Measurements from ENCODE around the gene DOCK6. TPM values are rescaled to one million over a fixed set of nuclear protein-coding genes. Genes with fewer than 3 reads are reported as not detected.
A peak's percentile ranks its signal among the peaks of the same experiment; 100 is the strongest.

DOCK6 gene
- total and polyA plus RNA-seq, 2 of the 13 experiments (the other 11 are each of a cell fraction or from before 2014, with no cell fraction given): 5.4 to 38.1 TPM

DNA sequence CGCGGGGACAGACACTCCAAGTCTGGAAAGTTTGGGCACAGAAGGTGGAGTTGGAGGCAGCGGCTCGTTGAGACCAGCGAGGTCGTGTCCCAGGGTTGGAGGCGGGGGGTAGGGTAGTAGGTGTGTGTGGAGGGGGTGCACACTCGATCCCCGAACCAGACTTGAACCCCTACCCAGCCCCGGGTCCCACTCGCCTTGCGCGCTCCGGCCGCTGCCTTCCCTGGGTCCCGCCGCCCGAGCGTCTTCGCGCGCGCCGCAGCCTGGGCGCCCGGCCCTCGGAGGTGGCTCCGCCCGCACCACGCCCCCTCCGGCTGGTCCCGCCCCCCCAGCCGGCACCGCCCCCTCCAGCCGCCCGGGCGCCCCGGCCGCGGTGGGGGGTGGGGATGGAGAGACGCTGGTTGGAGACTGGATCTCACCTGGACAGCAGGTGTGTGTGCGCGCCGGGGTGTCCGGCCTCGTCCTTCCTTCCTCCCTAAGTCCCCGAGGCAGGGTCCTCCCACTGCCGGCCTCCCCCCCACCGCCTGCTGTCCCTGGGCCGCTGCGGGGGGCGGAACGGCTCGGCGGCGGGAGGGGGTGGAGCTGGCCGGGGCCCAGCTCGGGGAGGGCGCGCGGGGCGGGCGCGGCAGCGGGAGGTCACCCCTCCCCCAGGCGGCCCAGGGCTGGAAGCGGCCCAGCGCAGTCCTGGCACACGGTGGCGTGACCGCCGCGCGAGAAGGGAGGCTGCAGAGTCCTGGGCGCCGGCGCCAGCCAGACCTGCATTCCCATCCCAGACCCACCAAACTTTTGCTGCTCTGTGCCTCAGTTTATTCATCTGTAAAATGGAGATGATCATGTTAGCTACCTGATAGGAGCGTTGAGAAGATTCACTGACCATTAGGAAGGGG is 64.8 kb downstream of the DOCK6 start, which contains the start of gene KANK2 (continued):
- TF ChIP-seq, protein P1, sequence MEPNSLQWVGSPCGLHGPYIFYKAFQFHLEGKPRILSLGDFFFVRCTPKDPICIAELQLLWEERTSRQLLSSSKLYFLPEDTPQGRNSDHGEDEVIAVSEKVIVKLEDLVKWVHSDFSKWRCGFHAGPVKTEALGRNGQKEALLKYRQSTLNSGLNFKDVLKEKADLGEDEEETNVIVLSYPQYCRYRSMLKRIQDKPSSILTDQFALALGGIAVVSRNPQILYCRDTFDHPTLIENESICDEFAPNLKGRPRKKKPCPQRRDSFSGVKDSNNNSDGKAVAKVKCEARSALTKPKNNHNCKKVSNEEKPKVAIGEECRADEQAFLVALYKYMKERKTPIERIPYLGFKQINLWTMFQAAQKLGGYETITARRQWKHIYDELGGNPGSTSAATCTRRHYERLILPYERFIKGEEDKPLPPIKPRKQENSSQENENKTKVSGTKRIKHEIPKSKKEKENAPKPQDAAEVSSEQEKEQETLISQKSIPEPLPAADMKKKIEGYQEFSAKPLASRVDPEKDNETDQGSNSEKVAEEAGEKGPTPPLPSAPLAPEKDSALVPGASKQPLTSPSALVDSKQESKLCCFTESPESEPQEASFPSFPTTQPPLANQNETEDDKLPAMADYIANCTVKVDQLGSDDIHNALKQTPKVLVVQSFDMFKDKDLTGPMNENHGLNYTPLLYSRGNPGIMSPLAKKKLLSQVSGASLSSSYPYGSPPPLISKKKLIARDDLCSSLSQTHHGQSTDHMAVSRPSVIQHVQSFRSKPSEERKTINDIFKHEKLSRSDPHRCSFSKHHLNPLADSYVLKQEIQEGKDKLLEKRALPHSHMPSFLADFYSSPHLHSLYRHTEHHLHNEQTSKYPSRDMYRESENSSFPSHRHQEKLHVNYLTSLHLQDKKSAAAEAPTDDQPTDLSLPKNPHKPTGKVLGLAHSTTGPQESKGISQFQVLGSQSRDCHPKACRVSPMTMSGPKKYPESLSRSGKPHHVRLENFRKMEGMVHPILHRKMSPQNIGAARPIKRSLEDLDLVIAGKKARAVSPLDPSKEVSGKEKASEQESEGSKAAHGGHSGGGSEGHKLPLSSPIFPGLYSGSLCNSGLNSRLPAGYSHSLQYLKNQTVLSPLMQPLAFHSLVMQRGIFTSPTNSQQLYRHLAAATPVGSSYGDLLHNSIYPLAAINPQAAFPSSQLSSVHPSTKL (CRISPR knock-in tag; IDR thresholded peaks at IDR 0.05): peak; percentile 33; the same call in 1 of the 2 replicates
- TF ChIP-seq CBX2 (IDR thresholded peaks at IDR 0.05; ENCODE audit: low read depth, low read length): no peak
- TF ChIP-seq CBX2 (CRISPR knock-in tag; IDR thresholded peaks at IDR 0.05; ENCODE audit: low read depth): no peak
- no peak for TF ChIP-seq ZFP37 (CRISPR knock-in tag; IDR thresholded peaks at IDR 0.05; ENCODE audit: borderline replicate concordance)
- TF ChIP-seq, protein P2, sequence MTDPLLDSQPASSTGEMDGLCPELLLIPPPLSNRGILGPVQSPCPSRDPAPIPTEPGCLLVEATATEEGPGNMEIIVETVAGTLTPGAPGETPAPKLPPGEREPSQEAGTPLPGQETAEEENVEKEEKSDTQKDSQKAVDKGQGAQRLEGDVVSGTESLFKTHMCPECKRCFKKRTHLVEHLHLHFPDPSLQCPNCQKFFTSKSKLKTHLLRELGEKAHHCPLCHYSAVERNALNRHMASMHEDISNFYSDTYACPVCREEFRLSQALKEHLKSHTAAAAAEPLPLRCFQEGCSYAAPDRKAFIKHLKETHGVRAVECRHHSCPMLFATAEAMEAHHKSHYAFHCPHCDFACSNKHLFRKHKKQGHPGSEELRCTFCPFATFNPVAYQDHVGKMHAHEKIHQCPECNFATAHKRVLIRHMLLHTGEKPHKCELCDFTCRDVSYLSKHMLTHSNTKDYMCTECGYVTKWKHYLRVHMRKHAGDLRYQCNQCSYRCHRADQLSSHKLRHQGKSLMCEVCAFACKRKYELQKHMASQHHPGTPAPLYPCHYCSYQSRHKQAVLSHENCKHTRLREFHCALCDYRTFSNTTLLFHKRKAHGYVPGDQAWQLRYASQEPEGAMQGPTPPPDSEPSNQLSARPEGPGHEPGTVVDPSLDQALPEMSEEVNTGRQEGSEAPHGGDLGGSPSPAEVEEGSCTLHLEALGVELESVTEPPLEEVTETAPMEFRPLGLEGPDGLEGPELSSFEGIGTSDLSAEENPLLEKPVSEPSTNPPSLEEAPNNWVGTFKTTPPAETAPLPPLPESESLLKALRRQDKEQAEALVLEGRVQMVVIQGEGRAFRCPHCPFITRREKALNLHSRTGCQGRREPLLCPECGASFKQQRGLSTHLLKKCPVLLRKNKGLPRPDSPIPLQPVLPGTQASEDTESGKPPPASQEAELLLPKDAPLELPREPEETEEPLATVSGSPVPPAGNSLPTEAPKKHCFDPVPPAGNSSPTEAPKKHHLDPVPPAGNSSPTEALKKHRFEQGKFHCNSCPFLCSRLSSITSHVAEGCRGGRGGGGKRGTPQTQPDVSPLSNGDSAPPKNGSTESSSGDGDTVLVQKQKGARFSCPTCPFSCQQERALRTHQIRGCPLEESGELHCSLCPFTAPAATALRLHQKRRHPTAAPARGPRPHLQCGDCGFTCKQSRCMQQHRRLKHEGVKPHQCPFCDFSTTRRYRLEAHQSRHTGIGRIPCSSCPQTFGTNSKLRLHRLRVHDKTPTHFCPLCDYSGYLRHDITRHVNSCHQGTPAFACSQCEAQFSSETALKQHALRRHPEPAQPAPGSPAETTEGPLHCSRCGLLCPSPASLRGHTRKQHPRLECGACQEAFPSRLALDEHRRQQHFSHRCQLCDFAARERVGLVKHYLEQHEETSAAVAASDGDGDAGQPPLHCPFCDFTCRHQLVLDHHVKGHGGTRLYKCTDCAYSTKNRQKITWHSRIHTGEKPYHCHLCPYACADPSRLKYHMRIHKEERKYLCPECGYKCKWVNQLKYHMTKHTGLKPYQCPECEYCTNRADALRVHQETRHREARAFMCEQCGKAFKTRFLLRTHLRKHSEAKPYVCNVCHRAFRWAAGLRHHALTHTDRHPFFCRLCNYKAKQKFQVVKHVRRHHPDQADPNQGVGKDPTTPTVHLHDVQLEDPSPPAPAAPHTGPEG (CRISPR knock-in tag; IDR thresholded peaks at IDR 0.05): no peak
- TF ChIP-seq, protein P3, sequence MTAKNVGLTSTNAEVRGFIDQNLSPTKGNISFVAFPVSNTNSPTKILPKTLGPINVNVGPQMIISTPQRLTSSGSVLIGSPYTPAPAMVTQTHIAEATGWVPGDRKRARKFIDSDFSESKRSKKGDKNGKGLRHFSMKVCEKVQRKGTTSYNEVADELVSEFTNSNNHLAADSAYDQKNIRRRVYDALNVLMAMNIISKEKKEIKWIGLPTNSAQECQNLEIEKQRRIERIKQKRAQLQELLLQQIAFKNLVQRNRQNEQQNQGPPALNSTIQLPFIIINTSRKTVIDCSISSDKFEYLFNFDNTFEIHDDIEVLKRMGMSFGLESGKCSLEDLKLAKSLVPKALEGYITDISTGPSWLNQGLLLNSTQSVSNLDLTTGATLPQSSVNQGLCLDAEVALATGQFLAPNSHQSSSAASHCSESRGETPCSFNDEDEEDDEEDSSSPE (CRISPR knock-in tag; IDR thresholded peaks at IDR 0.05): no peak
- TF ChIP-seq TEAD2 (CRISPR knock-in tag; IDR thresholded peaks at IDR 0.05): 0 out of 2 replicates have a peak, but pooled peaks have one; percentile 17
- TF ChIP-seq, protein P4, sequence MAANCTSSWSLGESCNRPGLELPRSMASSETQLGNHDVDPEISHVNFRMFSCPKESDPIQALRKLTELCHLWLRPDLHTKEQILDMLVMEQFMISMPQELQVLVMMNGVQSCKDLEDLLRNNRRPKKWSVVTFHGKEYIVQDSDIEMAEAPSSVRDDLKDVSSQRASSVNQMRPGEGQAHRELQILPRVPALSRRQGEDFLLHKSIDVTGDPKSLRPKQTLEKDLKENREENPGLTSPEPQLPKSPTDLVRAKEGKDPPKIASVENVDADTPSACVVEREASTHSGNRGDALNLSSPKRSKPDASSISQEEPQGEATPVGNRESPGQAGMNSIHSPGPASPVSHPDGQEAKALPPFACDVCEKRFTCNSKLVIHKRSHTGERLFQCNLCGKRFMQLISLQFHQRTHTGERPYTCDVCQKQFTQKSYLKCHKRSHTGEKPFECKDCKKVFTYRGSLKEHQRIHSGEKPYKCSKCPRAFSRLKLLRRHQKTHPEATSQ (CRISPR knock-in tag; IDR thresholded peaks at IDR 0.05; ENCODE audit: borderline replicate concordance): no peak
- TF ChIP-seq, protein P5, sequence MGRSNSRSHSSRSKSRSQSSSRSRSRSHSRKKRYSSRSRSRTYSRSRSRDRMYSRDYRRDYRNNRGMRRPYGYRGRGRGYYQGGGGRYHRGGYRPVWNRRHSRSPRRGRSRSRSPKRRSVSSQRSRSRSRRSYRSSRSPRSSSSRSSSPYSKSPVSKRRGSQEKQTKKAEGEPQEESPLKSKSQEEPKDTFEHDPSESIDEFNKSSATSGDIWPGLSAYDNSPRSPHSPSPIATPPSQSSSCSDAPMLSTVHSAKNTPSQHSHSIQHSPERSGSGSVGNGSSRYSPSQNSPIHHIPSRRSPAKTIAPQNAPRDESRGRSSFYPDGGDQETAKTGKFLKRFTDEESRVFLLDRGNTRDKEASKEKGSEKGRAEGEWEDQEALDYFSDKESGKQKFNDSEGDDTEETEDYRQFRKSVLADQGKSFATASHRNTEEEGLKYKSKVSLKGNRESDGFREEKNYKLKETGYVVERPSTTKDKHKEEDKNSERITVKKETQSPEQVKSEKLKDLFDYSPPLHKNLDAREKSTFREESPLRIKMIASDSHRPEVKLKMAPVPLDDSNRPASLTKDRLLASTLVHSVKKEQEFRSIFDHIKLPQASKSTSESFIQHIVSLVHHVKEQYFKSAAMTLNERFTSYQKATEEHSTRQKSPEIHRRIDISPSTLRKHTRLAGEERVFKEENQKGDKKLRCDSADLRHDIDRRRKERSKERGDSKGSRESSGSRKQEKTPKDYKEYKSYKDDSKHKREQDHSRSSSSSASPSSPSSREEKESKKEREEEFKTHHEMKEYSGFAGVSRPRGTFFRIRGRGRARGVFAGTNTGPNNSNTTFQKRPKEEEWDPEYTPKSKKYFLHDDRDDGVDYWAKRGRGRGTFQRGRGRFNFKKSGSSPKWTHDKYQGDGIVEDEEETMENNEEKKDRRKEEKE (IDR thresholded peaks at IDR 0.05): no peak

Measured in HepG2 (cell line).